Keratinocyte (primary cell): ENCODE measurements around the gene GRAMD2B. TPM values are rescaled to one million over a fixed set of nuclear protein-coding genes. Genes with fewer than 3 reads are reported as not detected.
"Not testable (repeated sequence)": the region's sequence is repeated elsewhere in the genome, so short reads cannot be mapped to it uniquely, and the experiment has no call there.

Experiments
- DNase-seq: peaks from one replicate; pipeline ENCODE4 v3.0.0-alpha.2; 2011; ENCODE audit warnings: low read depth, missing footprints, low spot score
- FAIRE-seq: peaks from 2 replicates; lab custom pipeline; 2011; peaks lifted over from hg19 to GRCh38; lab: Jason Lieb, UNC
- H2AFZ ChIP-seq: 2 replicates; pipeline ENCODE4 v1.6.0; 2012; ENCODE audit warnings: low read length, control low read depth, inconsistent platforms; ENCODE audit not compliant: control insufficient read depth
- H3K27ac ChIP-seq: 2 replicates; pipeline ENCODE4 v1.5.1; 2011; ENCODE audit warnings: low read length; ENCODE audit not compliant: control insufficient read depth, insufficient read depth
- H3K27me3 ChIP-seq: 3 replicates; pipeline ENCODE4 v1.6.0; 2011; ENCODE audit warnings: low read length; ENCODE audit not compliant: control insufficient read depth, insufficient read depth; ENCODE audit errors: extremely low read depth
- H3K36me3 ChIP-seq, 2 experiments: 2 replicates in 1 of 2; 3 replicates in 1 of 2; pipeline ENCODE4 v1.5.1; 2011; ENCODE audit warnings: low read length in 2 of 2, mild to moderate bottlenecking in 1 of 2; ENCODE audit not compliant: control insufficient read depth in 2 of 2, insufficient read depth in 2 of 2; ENCODE audit errors: extremely low read depth in 1 of 2
- H3K4me1 ChIP-seq: 3 replicates; pipeline ENCODE4 v1.5.1; 2011; ENCODE audit warnings: low read length; ENCODE audit not compliant: control insufficient read depth, insufficient read depth; ENCODE audit errors: extremely low read depth
- H3K4me2 ChIP-seq: 3 replicates; pipeline ENCODE4 v1.6.0; 2011; ENCODE audit warnings: low read depth, low read length; ENCODE audit not compliant: control insufficient read depth, insufficient read depth; ENCODE audit errors: extremely low read depth
- H3K4me3 ChIP-seq, 3 experiments: fragments of 200-600 bp in 1 of 3; sonication (generic) in 1 of 3; 2 replicates in 2 of 3; 3 replicates in 1 of 3; pipeline ENCODE4 v1.5.1; 2011 to 2016; ENCODE audit warnings: low read length in 3 of 3, mild to moderate bottlenecking in 3 of 3, control low read depth in 2 of 3, inconsistent platforms in 1 of 3, low read depth in 1 of 3, mixed read lengths in 1 of 3, mixed run types in 1 of 3, moderate library complexity in 1 of 3; ENCODE audit not compliant: control insufficient read depth in 2 of 3, insufficient read depth in 2 of 3; ENCODE audit errors: extremely low read depth in 1 of 3
- H3K79me2 ChIP-seq: 2 replicates; pipeline ENCODE4 v1.6.0; 2012; ENCODE audit warnings: low read length; ENCODE audit not compliant: control insufficient read depth, insufficient read depth
- H3K9ac ChIP-seq: 3 replicates; pipeline ENCODE4 v1.6.0; 2011; ENCODE audit warnings: low read length; ENCODE audit not compliant: control insufficient read depth, insufficient read depth; ENCODE audit errors: extremely low read depth
- H3K9me1 ChIP-seq: 3 replicates; pipeline ENCODE4 v1.6.0; 2011; ENCODE audit warnings: low read length; ENCODE audit not compliant: control insufficient read depth, insufficient read depth; ENCODE audit errors: extremely low read depth
- H3K9me3 ChIP-seq: 2 replicates; pipeline ENCODE4 v1.5.1; 2012; ENCODE audit warnings: low read depth, low read length; ENCODE audit not compliant: control insufficient read depth
- H4K20me1 ChIP-seq: 3 replicates; pipeline ENCODE4 v1.6.0; 2011; ENCODE audit warnings: low read length; ENCODE audit not compliant: control insufficient read depth, insufficient read depth; ENCODE audit errors: extremely low read depth
- EZH2 ChIP-seq: IDR thresholded peaks from one replicate; pipeline ENCODE4 v1.6.1; 2012; ENCODE audit warnings: inconsistent platforms, mild to moderate bottlenecking, low read length, moderate library complexity
- dilution Hi-C: fragments of 300-500 bp; cut with MboI; formaldehyde crosslinking; loops from one replicate; pipeline ENCODE4 v1.7.0; 2020; ENCODE audit warnings: low sequenced_read_pairs; ENCODE audit not compliant: extremely low pct_ligation_motif_present
- polyA plus RNA-seq, 5 experiments: library from polyadenylated mRNA; depleted of rRNA in 3 of 5; stranded (reverse) in 3 of 5; stranded (forward) in 1 of 5; unstranded in 1 of 5; fragments of >200 nt; gene quantifications; 1 replicate in 1 of 5; 2 replicates in 3 of 5; 3 replicates in 1 of 5; pipeline versions ENCODE4 v1.2.1 to v1.2.3, GENCODE V29; 2011 to 2012; ENCODE audit warnings: missing spikeins in 2 of 5, low read depth in 1 of 5, low replicate concordance in 1 of 5
- TF ChIP-seq, protein P1 (sequence below), 3 experiments: IDR thresholded peaks in 1 of 3; conservative IDR thresholded peaks in 1 of 3; optimal IDR thresholded peaks in 1 of 3; 2 replicates in 2 of 3; 3 replicates in 1 of 3; pipeline versions ENCODE3 to v1.5.1; 2011; ENCODE audit warnings: low read length in 3 of 3, mild to moderate bottlenecking in 3 of 3, moderate library complexity in 2 of 3, control low read depth in 1 of 3, inconsistent platforms in 1 of 3; ENCODE audit not compliant: insufficient read depth in 2 of 3; ENCODE audit errors: extremely low read depth in 1 of 3

GRAMD2B gene
- polyA plus RNA-seq, 1 donor (not counting 4 experiments of a cell fraction or from before 2014, with no cell fraction given), result 45.9 TPM

- Histone ChIP-seq H3K4me1 (peaks cover 50% of the 10 kb centered on the region), H3K9me3 (no peaks in the 10 kb centered on the region), H3K9me1 (no peaks in the 10 kb centered on the region), H3K4me2 (peak overlapping the region; percentile 53), H3K79me2 (no peaks in the 10 kb centered on the region), H4K20me1 (no peaks in the 10 kb centered on the region), H3K4me3 (no peak overlapping the region), H3K27me3 (no peaks in the 10 kb centered on the region), H3K9ac (peak overlapping the region; percentile 25), H3K36me3 (no peaks in the 10 kb centered on the region), H2AFZ (no peak overlapping the region), H3K27ac (peak overlapping the region; percentile 77)
- TF ChIP-seq EZH2, result no peak
- TF ChIP-seq, protein P1, sequence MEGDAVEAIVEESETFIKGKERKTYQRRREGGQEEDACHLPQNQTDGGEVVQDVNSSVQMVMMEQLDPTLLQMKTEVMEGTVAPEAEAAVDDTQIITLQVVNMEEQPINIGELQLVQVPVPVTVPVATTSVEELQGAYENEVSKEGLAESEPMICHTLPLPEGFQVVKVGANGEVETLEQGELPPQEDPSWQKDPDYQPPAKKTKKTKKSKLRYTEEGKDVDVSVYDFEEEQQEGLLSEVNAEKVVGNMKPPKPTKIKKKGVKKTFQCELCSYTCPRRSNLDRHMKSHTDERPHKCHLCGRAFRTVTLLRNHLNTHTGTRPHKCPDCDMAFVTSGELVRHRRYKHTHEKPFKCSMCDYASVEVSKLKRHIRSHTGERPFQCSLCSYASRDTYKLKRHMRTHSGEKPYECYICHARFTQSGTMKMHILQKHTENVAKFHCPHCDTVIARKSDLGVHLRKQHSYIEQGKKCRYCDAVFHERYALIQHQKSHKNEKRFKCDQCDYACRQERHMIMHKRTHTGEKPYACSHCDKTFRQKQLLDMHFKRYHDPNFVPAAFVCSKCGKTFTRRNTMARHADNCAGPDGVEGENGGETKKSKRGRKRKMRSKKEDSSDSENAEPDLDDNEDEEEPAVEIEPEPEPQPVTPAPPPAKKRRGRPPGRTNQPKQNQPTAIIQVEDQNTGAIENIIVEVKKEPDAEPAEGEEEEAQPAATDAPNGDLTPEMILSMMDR (optimal IDR thresholded peaks at IDR 0.05 in 1 of 3, IDR thresholded peaks at IDR 0.05 in 1 of 3, conservative IDR thresholded peaks at IDR 0.05 in 1 of 3; ENCODE audit: extremely low read depth in 1 of 3, insufficient read depth in 2 of 3, low read length in 3 of 3), result no peak
- dilution Hi-C loops, result no loop called here
- FAIRE-seq, result peak; percentile 85
- peak; percentile 71 for DNase-seq
These were observed 92.9 kb downstream of the GRAMD2B start for GRCh38 chr5:126516133-126516532.

- TF ChIP-seq, protein P1 (optimal IDR thresholded peaks at IDR 0.05 in 1 of 3, IDR thresholded peaks at IDR 0.05 in 1 of 3, conservative IDR thresholded peaks at IDR 0.05 in 1 of 3; ENCODE audit: extremely low read depth in 1 of 3, insufficient read depth in 2 of 3, low read length in 3 of 3), result no peak
- no peak for TF ChIP-seq EZH2
- DNase-seq, result no peak
- H2AFZ ChIP-seq, result no peak overlapping the region
- no peaks in the 10 kb centered on the region for H3K36me3 ChIP-seq
- peaks cover 50% of the 10 kb centered on the region for H3K4me1 ChIP-seq
- no peaks in the 10 kb centered on the region for H3K9me3 ChIP-seq
- peak overlapping the region; percentile 77 for H3K27ac ChIP-seq
- peak overlapping the region; percentile 20 for H3K9ac ChIP-seq
- H3K79me2 ChIP-seq, result no peaks in the 10 kb centered on the region
- dilution Hi-C loops, result no loop called here
- H4K20me1 ChIP-seq, result no peaks in the 10 kb centered on the region
- H3K9me1 ChIP-seq, result no peaks in the 10 kb centered on the region
- H3K4me3 ChIP-seq, result no peak overlapping the region
- no peaks in the 10 kb centered on the region for H3K27me3 ChIP-seq
- peak overlapping the region; percentile 53 for H3K4me2 ChIP-seq
- peak; percentile 20 for FAIRE-seq
These were observed 93.6 kb downstream of the GRAMD2B start for GRCh38 chr5:126516852-126517251.

DNA sequence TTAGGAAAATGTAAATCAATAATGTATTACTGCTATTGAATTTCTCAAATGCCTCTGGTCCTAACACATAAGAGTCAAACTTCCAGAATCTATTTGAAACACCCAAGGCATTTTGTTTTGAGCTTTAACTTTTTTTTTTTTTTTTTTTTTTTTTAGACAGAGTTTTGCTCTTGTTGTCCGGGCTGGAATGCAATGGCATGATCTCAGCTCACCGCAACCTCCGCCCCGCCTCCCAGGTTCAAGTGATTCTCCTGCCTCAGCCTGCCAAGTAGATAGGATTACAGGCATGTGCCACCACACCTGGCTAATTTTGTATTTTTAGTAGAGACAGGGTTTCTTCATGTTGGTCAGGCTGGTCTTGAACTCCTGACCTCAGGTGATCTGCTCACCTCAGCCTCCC, 96.0 kb downstream of the GRAMD2B start:
- peak; percentile 64 for DNase-seq
- H3K4me2 ChIP-seq, result peak overlapping the region; percentile 57
- H2AFZ ChIP-seq, result not testable (repeated sequence)

More for the DNA sequence above, 96.0 kb downstream of the GRAMD2B start:
- H3K79me2 ChIP-seq, FAIRE-seq, H3K9me1 ChIP-seq, H4K20me1 ChIP-seq, H3K4me3 ChIP-seq, H3K27me3 ChIP-seq, dilution Hi-C loops, H3K9me3 ChIP-seq, H3K36me3 ChIP-seq: not testable (repeated sequence)
- peaks cover 50% of the 10 kb centered on the region for H3K4me1 ChIP-seq
- peak overlapping the region; percentile 77 for H3K27ac ChIP-seq
- H3K9ac ChIP-seq, result peak overlapping the region; percentile 3
